Suprapubic skin (tissue), 4 donors: ENCODE results near the gene DNAH8. TPM values are rescaled to one million over a fixed set of nuclear protein-coding genes. Genes with fewer than 3 reads are reported as not detected.

Source experiments
- DNase-seq, 2 donors: peaks; one replicate each; pipeline ENCODE4 v3.0.0-alpha.2; 2019; ENCODE audit warnings: low spot score in 2 of 2
- H3K27ac ChIP-seq: fragments of 200-600 bp; sonication (generic); one replicate; pipeline ENCODE4 v1.5.1; 2019
- H3K27me3 ChIP-seq: fragments of 200-600 bp; sonication (generic); one replicate; pipeline ENCODE4 v1.5.1; 2019
- H3K36me3 ChIP-seq: fragments of 200-600 bp; sonication (generic); one replicate; pipeline ENCODE4 v1.5.1; 2019
- H3K4me1 ChIP-seq: fragments of 200-600 bp; sonication (generic); one replicate; pipeline ENCODE4 v1.5.1; 2019
- H3K4me3 ChIP-seq: fragments of 200-600 bp; sonication (generic); one replicate; pipeline ENCODE4 v1.5.1; 2019; ENCODE audit warnings: mild to moderate bottlenecking
- H3K9me3 ChIP-seq: fragments of 200-600 bp; sonication (generic); one replicate; pipeline ENCODE4 v1.5.1; 2019
- EP300 ChIP-seq: sonication (generic); formaldehyde crosslinking; IDR thresholded peaks from one replicate; pipeline ENCODE4 v1.6.1; 2017; ENCODE audit warnings: antibody characterized with exemption
- POLR2A ChIP-seq, 2 donors: fragments of 450-650 bp; IDR thresholded peaks; one replicate each; pipeline ENCODE4 v1.6.1; 2017; ENCODE audit warnings: antibody characterized with exemption in 2 of 2, mild to moderate bottlenecking in 2 of 2, moderate library complexity in 2 of 2
- POLR2AphosphoS5 ChIP-seq, 3 donors: sonication (generic); formaldehyde crosslinking; IDR thresholded peaks; one replicate each; pipeline ENCODE4 v1.6.1; 2017; ENCODE audit warnings: antibody characterized with exemption in 3 of 3
- WGBS: methylation state at CpG from one replicate; pipeline ENCODE4 v1.1.5; 2018; 5-methylcytosine and 5-hydroxymethylcytosine counted together
- total RNA-seq, 4 donors: library from RNA; depleted of rRNA; stranded (reverse); fragments of >200 nt; gene quantifications; one replicate each; pipeline ENCODE4 v1.1.0, GENCODE V29; 2016
- TF ChIP-seq, protein P1 (sequence below), 2 donors: fragments of 200-600 bp in 1 of 2; fragments of 450-650 bp in 1 of 2; sonication (generic) in 1 of 2; IDR thresholded peaks; one replicate each; pipeline ENCODE4 v1.5.1; 2016 to 2019; ENCODE audit warnings: antibody characterized with exemption in 2 of 2, mild to moderate bottlenecking in 1 of 2, moderate library complexity in 1 of 2

DNAH8 gene
- total RNA-seq, 4 donors from 2014 or later: 0.04 to 0.23 (median 0.08) TPM; not detected in 1

DNA sequence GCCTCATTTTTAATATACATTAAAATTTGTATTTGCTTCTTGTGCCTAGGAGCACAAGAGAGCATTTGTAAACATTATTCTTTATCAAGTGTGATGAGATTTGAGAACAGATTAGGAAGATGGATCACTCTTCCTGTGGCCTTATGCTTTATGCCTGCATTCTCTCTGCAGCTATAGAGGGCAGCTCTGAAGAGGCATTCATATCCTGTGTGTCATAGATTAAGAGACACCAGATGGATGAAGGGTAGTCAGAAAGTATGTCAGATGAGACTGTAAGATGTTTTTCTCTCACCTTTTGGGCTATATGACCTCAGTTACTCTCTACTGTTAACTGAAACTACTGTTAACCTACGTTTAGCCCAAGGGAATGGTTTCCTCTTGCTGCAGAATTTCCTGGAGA lies 61.4 kb downstream of the DNAH8 start:
- Histone ChIP-seq H3K27ac (no peak overlapping the region), H3K36me3 (no peaks in the 10 kb centered on the region), H3K4me1 (peaks cover 2% of the 10 kb centered on the region), H3K9me3 (no peaks in the 10 kb centered on the region), H3K27me3 (peaks cover 5% of the 10 kb centered on the region), H3K4me3 (no peak overlapping the region)
- no peak for DNase-seq
- TF ChIP-seq POLR2A (IDR thresholded peaks at IDR 0.05) (no peak), EP300 (no peak), POLR2AphosphoS5 (IDR thresholded peaks at IDR 0.05) (no peak)
- TF ChIP-seq, protein P1, sequence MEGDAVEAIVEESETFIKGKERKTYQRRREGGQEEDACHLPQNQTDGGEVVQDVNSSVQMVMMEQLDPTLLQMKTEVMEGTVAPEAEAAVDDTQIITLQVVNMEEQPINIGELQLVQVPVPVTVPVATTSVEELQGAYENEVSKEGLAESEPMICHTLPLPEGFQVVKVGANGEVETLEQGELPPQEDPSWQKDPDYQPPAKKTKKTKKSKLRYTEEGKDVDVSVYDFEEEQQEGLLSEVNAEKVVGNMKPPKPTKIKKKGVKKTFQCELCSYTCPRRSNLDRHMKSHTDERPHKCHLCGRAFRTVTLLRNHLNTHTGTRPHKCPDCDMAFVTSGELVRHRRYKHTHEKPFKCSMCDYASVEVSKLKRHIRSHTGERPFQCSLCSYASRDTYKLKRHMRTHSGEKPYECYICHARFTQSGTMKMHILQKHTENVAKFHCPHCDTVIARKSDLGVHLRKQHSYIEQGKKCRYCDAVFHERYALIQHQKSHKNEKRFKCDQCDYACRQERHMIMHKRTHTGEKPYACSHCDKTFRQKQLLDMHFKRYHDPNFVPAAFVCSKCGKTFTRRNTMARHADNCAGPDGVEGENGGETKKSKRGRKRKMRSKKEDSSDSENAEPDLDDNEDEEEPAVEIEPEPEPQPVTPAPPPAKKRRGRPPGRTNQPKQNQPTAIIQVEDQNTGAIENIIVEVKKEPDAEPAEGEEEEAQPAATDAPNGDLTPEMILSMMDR (IDR thresholded peaks at IDR 0.05): no peak
- 46% methylated on average over 1 of the region's 1 CpG for WGBS

DNA sequence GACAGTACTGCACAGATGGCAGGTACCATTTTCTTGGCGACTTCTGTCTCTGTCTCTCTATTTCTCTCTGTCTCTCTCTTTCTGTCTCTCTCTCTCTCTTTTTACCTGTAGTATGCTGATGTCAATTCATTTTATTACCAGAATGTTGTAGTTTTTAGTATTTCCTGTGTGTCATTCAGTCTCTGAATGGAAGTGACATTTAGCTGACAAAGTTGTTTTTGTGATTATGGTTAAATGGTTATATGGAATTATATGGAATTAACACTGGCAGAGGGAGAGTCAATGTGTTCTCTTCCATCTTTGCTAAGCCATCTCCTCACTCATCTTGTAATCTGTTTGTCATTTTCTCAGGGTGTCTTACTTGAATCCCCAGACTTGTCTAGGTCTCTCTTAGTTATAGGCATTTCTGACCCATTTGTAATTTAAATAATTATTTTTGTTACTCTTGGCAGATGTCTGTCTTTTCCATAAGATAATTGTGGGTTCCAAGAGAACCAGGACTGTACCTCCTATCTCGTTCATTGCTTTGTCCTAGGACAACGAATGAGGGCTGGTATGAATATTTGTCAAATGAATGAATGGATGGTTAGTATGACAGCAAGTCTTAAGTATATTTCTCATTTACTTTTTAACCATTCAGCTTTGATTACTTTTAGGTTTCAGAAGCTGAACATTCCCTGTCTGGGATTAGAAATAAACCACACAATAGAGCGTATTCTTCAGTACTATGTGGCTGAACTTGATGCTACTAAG lies 64.4 kb downstream of the DNAH8 start:
- DNase-seq: no peak
- no peak overlapping the region for H3K4me3 ChIP-seq
- no peaks in the 10 kb centered on the region for H3K4me1 ChIP-seq
- H3K27ac ChIP-seq: no peak overlapping the region
- 90% methylated on average over 4 of the region's 4 CpGs for WGBS
- H3K36me3 ChIP-seq: no peaks in the 10 kb centered on the region
- TF ChIP-seq, protein P1 (IDR thresholded peaks at IDR 0.05): no peak
- TF ChIP-seq POLR2A (IDR thresholded peaks at IDR 0.05): no peak
- no peak for TF ChIP-seq EP300
- no peak for TF ChIP-seq POLR2AphosphoS5 (IDR thresholded peaks at IDR 0.05)
- no peaks in the 10 kb centered on the region for H3K9me3 ChIP-seq
- peaks cover 8% of the 10 kb centered on the region for H3K27me3 ChIP-seq

DNA sequence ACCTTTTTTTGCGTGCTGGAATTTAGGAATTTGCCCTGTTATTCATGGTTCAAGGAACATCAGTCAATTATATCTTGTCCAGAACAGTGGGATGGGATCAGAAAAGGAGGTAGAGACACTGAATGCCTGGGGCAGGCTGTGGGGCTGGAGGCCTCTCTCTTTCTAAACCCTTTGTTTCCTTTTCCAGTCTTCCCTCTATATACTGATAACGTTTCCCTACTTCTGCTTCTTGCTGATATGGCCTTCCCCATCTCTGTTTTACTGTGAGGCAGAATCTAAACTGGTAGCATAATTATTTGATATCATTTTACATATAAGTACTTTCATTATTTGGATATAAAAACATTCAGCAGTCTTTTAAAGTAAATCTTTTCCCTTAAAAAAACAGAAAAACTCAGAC lies 67.5 kb downstream of the DNAH8 start:
- H3K4me3 ChIP-seq: no peak overlapping the region
- no peak overlapping the region for H3K27ac ChIP-seq
- no peaks in the 10 kb centered on the region for H3K9me3 ChIP-seq
- no peak for DNase-seq
- 63% methylated on average over 2 of the region's 2 CpGs for WGBS
- peaks cover 8% of the 10 kb centered on the region for H3K27me3 ChIP-seq
- TF ChIP-seq POLR2A (IDR thresholded peaks at IDR 0.05): no peak
- TF ChIP-seq, protein P1 (IDR thresholded peaks at IDR 0.05): no peak
- TF ChIP-seq POLR2AphosphoS5 (IDR thresholded peaks at IDR 0.05): no peak
- no peak for TF ChIP-seq EP300
- no peaks in the 10 kb centered on the region for H3K4me1 ChIP-seq
- no peaks in the 10 kb centered on the region for H3K36me3 ChIP-seq

DNA sequence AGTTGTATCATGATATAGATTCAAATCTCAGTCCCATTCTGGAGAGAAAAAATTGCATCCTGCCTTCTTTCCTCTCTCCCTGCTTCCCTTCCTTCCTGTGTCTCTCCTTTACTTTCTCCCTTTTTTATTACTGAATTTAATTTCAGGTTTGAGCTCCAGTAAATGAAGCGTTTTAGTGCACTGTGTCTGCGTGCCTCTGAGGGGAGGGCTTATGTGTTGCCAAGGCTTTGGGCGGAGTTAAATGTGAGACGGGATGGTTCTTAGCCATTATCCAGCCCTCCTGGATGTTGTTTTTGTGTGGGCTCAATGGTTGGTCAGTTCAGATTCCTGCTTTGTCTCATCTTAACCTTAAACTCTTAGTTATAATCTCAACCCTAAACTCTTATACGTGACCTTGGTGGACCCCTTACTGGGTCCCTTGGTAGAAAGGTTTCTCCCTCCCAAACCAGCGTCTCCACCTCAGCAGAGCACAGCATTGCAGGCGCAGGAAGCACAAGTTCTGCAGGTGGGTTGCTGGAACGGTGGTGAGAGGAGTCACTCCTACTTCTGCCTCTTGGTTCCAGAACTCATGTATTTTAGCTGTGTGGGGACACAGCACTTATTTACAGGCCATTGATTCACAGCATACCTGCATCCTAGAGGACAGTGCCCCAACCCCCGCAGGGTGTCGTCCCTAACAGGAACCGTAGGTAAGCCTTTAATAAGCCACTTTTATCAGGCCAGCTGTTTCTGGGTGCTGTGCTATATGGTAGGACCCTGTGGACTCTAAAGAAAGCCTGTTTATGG lies 68.5 kb downstream of the DNAH8 start:
- WGBS: 50% methylated on average over 11 of the region's 11 CpGs
- TF ChIP-seq EP300: no peak
- TF ChIP-seq, protein P1 (IDR thresholded peaks at IDR 0.05): no peak
- no peak for TF ChIP-seq POLR2A (IDR thresholded peaks at IDR 0.05)
- TF ChIP-seq POLR2AphosphoS5 (IDR thresholded peaks at IDR 0.05): no peak
- no peaks in the 10 kb centered on the region for H3K4me1 ChIP-seq

More for the DNA sequence above, 68.5 kb downstream of the DNAH8 start:
- H3K27me3 ChIP-seq: peaks cover 8% of the 10 kb centered on the region
- no peak overlapping the region for H3K4me3 ChIP-seq
- no peak for DNase-seq
- H3K9me3 ChIP-seq: no peaks in the 10 kb centered on the region
- H3K27ac ChIP-seq: no peak overlapping the region
- H3K36me3 ChIP-seq: no peaks in the 10 kb centered on the region
